IMR-90 (cell line): ENCODE measurements around the gene SPARCL1.

Source experiments
- BHLHE40 ChIP-seq: fragments of 150-350 bp; IDR thresholded peaks from 2 replicates; pipeline ENCODE4 v1.6.1; 2016; ENCODE audit warnings: mild to moderate bottlenecking, low read depth, low read length
- CEBPB ChIP-seq: IDR thresholded peaks from 2 replicates; pipeline ENCODE4 v1.6.1; 2012; ENCODE audit warnings: low read depth, low read length, improper control_type of control experiment
- CTCF ChIP-seq: conservative IDR thresholded peaks from 2 replicates; pipeline ENCODE4 v1.5.1; 2012; ENCODE audit warnings: mild to moderate bottlenecking, low read depth, low read length, improper control_type of control experiment
- ELK1 ChIP-seq: fragments of 150-350 bp; IDR thresholded peaks from 2 replicates; pipeline ENCODE4 v1.6.1; 2016; ENCODE audit warnings: low read depth, mild to moderate bottlenecking, low read length, moderate library complexity, borderline replicate concordance
- MAZ ChIP-seq: IDR thresholded peaks from 2 replicates; pipeline ENCODE4 v1.6.1; 2012; ENCODE audit warnings: low read depth, mild to moderate bottlenecking, low read length, improper control_type of control experiment, moderate library complexity, borderline replicate concordance
- MXI1 ChIP-seq: IDR thresholded peaks from 2 replicates; pipeline ENCODE4 v1.6.1; 2012; ENCODE audit warnings: low read depth, mild to moderate bottlenecking, low read length, moderate library complexity, borderline replicate concordance
- POLR2A ChIP-seq: IDR thresholded peaks from 2 replicates; pipeline ENCODE4 v1.6.1; 2012; ENCODE audit warnings: mild to moderate bottlenecking, low read depth, low read length
- RAD21 ChIP-seq: IDR thresholded peaks from 2 replicates; pipeline ENCODE4 v1.6.1; 2012; ENCODE audit warnings: low read length, improper control_type of control experiment
- RFX5 ChIP-seq: IDR thresholded peaks from 2 replicates; pipeline ENCODE4 v1.8.0; 2012; ENCODE audit warnings: low read depth, mild to moderate bottlenecking, low read length, moderate library complexity
- SMC3 ChIP-seq: fragments of 150-350 bp; IDR thresholded peaks from 2 replicates; pipeline ENCODE4 v1.6.1; 2016; ENCODE audit warnings: low read depth, mild to moderate bottlenecking, antibody characterized with exemption, low read length, moderate library complexity
- USF2 ChIP-seq: fragments of 150-350 bp; IDR thresholded peaks from 2 replicates; pipeline ENCODE4 v1.6.1; 2017; ENCODE audit warnings: mild to moderate bottlenecking, antibody characterized with exemption, low read length, low read depth

- TF ChIP-seq POLR2A (no peak), BHLHE40 (no peak), MXI1 (no peak), CTCF (no peak), CEBPB (no peak), RFX5 (no peak), RAD21 (no peak), SMC3 (no peak), USF2 (no peak), ELK1 (no peak), MAZ (no peak)
Measured at GRCh38 chr4:87570290-87570805, 41.2 kb upstream of the SPARCL1 start.
